Stomach smooth muscle (tissue), 2 donors: ENCODE data around the gene SPRR2F.
"Not testable (repeated sequence)": the region's sequence is repeated elsewhere in the genome, so short reads cannot be mapped to it uniquely, and the experiment has no call there.

Experiments used
- H3K27ac ChIP-seq: one replicate; pipeline ENCODE4 v1.7.0; 2013; ENCODE audit warnings: mild to moderate bottlenecking, low read length, inconsistent platforms
- H3K27me3 ChIP-seq, 2 donors: one replicate each; pipeline ENCODE4 v1.7.0; 2013; ENCODE audit warnings: low read length in 2 of 2; ENCODE audit not compliant: insufficient read depth in 2 of 2, control insufficient read depth in 1 of 2
- H3K36me3 ChIP-seq, 2 donors: one replicate each; pipeline ENCODE4 v1.7.0; 2013; ENCODE audit warnings: low read length in 2 of 2; ENCODE audit not compliant: control insufficient read depth in 2 of 2, insufficient read depth in 2 of 2
- H3K4me1 ChIP-seq: one replicate; pipeline ENCODE4 v1.7.0; 2013; ENCODE audit warnings: low read length; ENCODE audit not compliant: control insufficient read depth, insufficient read depth
- H3K4me3 ChIP-seq, 2 donors: one replicate each; pipeline ENCODE4 v1.7.0; 2013; ENCODE audit warnings: low read length in 2 of 2
- H3K9ac ChIP-seq, 2 donors: one replicate each; pipeline ENCODE4 v1.7.0; 2013; ENCODE audit warnings: low read length in 2 of 2, mild to moderate bottlenecking in 1 of 2
- H3K9me3 ChIP-seq, 2 donors: one replicate each; pipeline ENCODE4 v1.7.0; 2013; ENCODE audit warnings: low read length in 2 of 2; ENCODE audit not compliant: control insufficient read depth in 2 of 2
- donor health status: healthy.
- donor health status: Pancreatic carcinoma.

Gene SPRR2F

GRCh38 chr1:153123793-153124192 lies 10.5 kb upstream of the SPRR2F start:
- H3K4me1 ChIP-seq, H3K9ac ChIP-seq, H3K27ac ChIP-seq, H3K9me3 ChIP-seq, H3K4me3 ChIP-seq, H3K36me3 ChIP-seq, H3K27me3 ChIP-seq: not testable (repeated sequence)

GRCh38 chr1:153122831-153123421 lies 9.6 kb upstream of the SPRR2F start:
- H3K36me3 ChIP-seq: no peaks in the 10 kb centered on the region
- H3K9me3 ChIP-seq: peaks cover 0 to 2% of the 10 kb centered on the region in 2 donors
- no peak overlapping the region for H3K9ac ChIP-seq
- H3K27me3 ChIP-seq: no peaks in the 10 kb centered on the region
- H3K27ac ChIP-seq: no peak overlapping the region
- no peaks in the 10 kb centered on the region for H3K4me1 ChIP-seq
- no peak overlapping the region for H3K4me3 ChIP-seq

GRCh38 chr1:153120945-153121344 lies 7.6 kb upstream of the SPRR2F start:
- Histone ChIP-seq H3K27ac (no peak overlapping the region), H3K4me1 (no peaks in the 10 kb centered on the region)

GRCh38 chr1:153119491-153119971 lies 6.2 kb upstream of the SPRR2F start:
- Histone ChIP-seq H3K27ac (no peak overlapping the region), H3K4me1 (no peaks in the 10 kb centered on the region), H3K4me3 (no peak overlapping the region), H3K36me3 (no peaks in the 10 kb centered on the region), H3K27me3 (no peaks in the 10 kb centered on the region), H3K9ac (no peak overlapping the region), H3K9me3 (no peaks in the 10 kb centered on the region)

More at GRCh38 chr1:153120945-153121344, 7.6 kb upstream of the SPRR2F start:
- H3K36me3 ChIP-seq: no peaks in the 10 kb centered on the region
- no peak overlapping the region for H3K9ac ChIP-seq
- H3K4me3 ChIP-seq: no peak overlapping the region
- no peaks in the 10 kb centered on the region for H3K27me3 ChIP-seq
- H3K9me3 ChIP-seq: peaks cover 0 to 2% of the 10 kb centered on the region in 2 donors

DNA sequence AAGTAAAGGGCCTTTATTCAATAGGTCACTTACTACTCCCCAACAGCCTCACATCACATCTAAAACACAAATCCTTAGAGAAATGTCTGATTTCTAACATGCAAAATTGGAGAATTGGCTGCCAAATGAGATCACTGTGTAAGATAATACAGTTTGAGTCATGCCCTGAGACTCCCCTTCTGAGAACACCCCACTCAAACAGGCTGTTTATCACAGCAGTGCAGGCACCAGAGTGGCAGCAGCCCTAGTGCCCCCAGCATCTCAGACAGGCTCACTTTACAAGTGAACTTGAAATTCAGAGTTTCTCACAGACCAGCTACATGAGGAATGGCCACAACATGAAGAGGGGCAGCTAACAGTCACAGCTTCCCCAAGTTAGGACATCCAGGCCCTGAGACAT lies 1.9 kb upstream of the SPRR2F start:
- H3K9ac ChIP-seq, H3K4me3 ChIP-seq, H3K27ac ChIP-seq, H3K27me3 ChIP-seq, H3K36me3 ChIP-seq, H3K4me1 ChIP-seq, H3K9me3 ChIP-seq: not testable (repeated sequence)

- H3K9me3 ChIP-seq, H3K4me3 ChIP-seq, H3K36me3 ChIP-seq, H3K9ac ChIP-seq, H3K4me1 ChIP-seq, H3K27me3 ChIP-seq, H3K27ac ChIP-seq: not testable (repeated sequence)
Measured at GRCh38 chr1:153112454-153112853, 862 bp downstream of the SPRR2F start.

- Histone ChIP-seq H3K9ac (no peak overlapping the region), H3K4me3 (no peak overlapping the region), H3K4me1 (no peaks in the 10 kb centered on the region), H3K27ac (no peak overlapping the region), H3K36me3 (no peaks in the 10 kb centered on the region), H3K27me3 (no peaks in the 10 kb centered on the region), H3K9me3 (no peaks in the 10 kb centered on the region)
Measured at GRCh38 chr1:153100245-153100644, 13.1 kb downstream of the SPRR2F start.

DNA sequence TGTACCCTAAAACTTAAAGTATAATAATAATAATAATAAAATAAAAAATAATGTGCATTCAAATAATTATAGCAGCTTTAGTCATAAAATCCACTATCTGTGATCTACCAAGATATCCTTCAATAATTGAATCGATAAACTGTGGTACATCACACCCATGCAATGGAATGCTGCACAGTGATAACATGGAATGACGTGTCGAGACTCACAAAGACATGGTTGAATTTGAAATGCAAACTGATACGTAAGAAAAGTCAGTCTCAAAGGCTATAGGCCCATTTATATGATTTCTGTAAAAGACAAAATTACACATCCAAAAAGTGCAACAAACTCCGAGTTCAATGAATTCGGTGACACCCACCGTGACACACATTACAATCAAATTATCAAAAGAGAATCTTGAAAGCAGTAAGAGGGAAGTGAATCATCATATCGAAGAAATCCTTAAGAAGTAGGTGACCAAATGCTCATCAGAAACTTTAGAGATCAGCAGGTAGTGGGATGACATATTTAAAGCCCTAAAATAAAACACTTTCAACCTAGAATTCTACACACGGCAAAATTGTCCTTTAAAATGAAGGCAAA lies 13.8 kb downstream of the SPRR2F start:
- Histone ChIP-seq H3K4me1 (no peaks in the 10 kb centered on the region), H3K36me3 (no peaks in the 10 kb centered on the region)

GRCh38 chr1:153095764-153096163 lies 17.6 kb downstream of the SPRR2F start:
- Histone ChIP-seq H3K27ac (no peak overlapping the region), H3K27me3 (no peaks in the 10 kb centered on the region), H3K9ac (no peak overlapping the region), H3K4me3 (no peak overlapping the region), H3K9me3 (no peaks in the 10 kb centered on the region), H3K4me1 (no peaks in the 10 kb centered on the region), H3K36me3 (no peaks in the 10 kb centered on the region)

More for the DNA sequence above, 13.8 kb downstream of the SPRR2F start:
- Histone ChIP-seq H3K9me3 (no peaks in the 10 kb centered on the region), H3K27me3 (no peaks in the 10 kb centered on the region), H3K27ac (no peak overlapping the region), H3K4me3 (no peak overlapping the region), H3K9ac (no peak overlapping the region)

GRCh38 chr1:153094426-153094825 lies 18.9 kb downstream of the SPRR2F start, which contains the start of gene SPRR2E:
TSS of gene SPRR2E (minus strand) at chr1:153094526. CDS start at chr1:153093751, 775 bp downstream.
- no peaks in the 10 kb centered on the region for H3K36me3 ChIP-seq
- no peaks in the 10 kb centered on the region for H3K9me3 ChIP-seq
- H3K4me3 ChIP-seq: no peak within 1 kb of the TSS
- no peaks in the 10 kb centered on the region for H3K4me1 ChIP-seq
- H3K27me3 ChIP-seq: no peaks in the 10 kb centered on the region
- H3K27ac ChIP-seq: no peak within 1 kb of the TSS
- no peak within 1 kb of the TSS for H3K9ac ChIP-seq

DNA sequence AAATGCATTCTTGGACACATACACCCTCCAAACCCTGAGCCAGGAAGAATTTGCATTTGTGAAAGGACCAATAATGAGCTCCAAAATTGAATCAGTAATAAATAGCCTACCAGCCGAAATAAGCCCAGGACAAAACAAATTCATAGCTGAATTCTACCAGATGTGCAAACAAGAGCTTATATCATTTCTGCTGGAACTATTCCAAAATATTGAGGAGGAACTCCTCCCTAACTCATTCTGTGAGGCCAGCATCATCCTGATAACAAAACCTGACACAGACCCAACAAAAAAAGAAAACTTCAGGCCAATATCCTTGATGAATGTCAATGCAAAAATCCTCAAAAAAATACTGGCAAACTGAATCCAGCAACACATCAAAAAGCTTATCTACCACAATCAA lies 25.7 kb downstream of the SPRR2F start:
- no peaks in the 10 kb centered on the region for H3K9me3 ChIP-seq
- no peaks in the 10 kb centered on the region for H3K36me3 ChIP-seq
- no peaks in the 10 kb centered on the region for H3K4me1 ChIP-seq
- H3K9ac ChIP-seq: no peak overlapping the region
- no peak overlapping the region for H3K4me3 ChIP-seq
- H3K27me3 ChIP-seq: no peaks in the 10 kb centered on the region
- no peak overlapping the region for H3K27ac ChIP-seq
